Measurements from ENCODE around the gene CCDC15.
"Not testable (repeated sequence)": the region's sequence is repeated elsewhere in the genome, so short reads cannot be mapped to it uniquely, and the experiment has no call there.

Gene CCDC15

GRCh38 chr11:125005491-125005890 is 51.5 kb downstream of the CCDC15 start:
- TF ChIP-seq, protein P1, sequence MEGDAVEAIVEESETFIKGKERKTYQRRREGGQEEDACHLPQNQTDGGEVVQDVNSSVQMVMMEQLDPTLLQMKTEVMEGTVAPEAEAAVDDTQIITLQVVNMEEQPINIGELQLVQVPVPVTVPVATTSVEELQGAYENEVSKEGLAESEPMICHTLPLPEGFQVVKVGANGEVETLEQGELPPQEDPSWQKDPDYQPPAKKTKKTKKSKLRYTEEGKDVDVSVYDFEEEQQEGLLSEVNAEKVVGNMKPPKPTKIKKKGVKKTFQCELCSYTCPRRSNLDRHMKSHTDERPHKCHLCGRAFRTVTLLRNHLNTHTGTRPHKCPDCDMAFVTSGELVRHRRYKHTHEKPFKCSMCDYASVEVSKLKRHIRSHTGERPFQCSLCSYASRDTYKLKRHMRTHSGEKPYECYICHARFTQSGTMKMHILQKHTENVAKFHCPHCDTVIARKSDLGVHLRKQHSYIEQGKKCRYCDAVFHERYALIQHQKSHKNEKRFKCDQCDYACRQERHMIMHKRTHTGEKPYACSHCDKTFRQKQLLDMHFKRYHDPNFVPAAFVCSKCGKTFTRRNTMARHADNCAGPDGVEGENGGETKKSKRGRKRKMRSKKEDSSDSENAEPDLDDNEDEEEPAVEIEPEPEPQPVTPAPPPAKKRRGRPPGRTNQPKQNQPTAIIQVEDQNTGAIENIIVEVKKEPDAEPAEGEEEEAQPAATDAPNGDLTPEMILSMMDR (IDR thresholded peaks at IDR 0.05), result no peak
- H3K4me3 ChIP-seq (ENCODE audit: low read depth, low read length), result no peak overlapping the region
- no peak overlapping the region for H3K4me2 ChIP-seq (ENCODE audit: low read length)
- no peak overlapping the region for H2AFZ ChIP-seq
- H3K9me3 ChIP-seq (ENCODE audit: control insufficient read depth, low read length), result no peaks in the 10 kb centered on the region
- H3K4me1 ChIP-seq, result no peaks in the 10 kb centered on the region
- no peaks in the 10 kb centered on the region for H3K79me2 ChIP-seq
- H3K9ac ChIP-seq, result no peak overlapping the region
- H3K36me3 ChIP-seq (ENCODE audit: control insufficient read depth, insufficient read depth, low read length), result no peaks in the 10 kb centered on the region
- H3K27ac ChIP-seq, result no peak overlapping the region
- H3K27me3 ChIP-seq (ENCODE audit: control insufficient read depth, insufficient read depth, low read length), result no peaks in the 10 kb centered on the region

DNA sequence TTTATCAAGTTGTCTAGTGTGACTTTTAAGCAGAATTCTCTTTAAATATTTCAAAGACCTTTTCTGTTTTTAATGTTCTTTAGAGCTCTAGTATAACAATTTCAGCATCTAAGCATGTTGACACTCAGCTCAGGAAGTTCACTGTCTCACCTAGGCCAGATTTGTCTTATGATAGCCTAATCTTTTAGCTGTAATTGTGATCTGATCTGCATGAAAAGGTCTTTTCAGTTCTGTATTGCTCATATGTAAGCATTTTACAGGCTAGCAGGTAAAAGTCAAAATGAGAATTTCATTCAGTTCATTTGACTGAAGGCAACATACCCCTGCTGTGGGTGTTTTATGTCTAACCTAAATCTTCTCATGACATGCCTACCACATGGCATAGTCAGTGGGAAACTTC is 62.4 kb downstream of the CCDC15 start:
- no peaks in the 10 kb centered on the region for H3K36me3 ChIP-seq (ENCODE audit: control insufficient read depth, insufficient read depth, low read length)
- no peak overlapping the region for H3K27ac ChIP-seq
- H3K4me1 ChIP-seq, result no peaks in the 10 kb centered on the region
- TF ChIP-seq, protein P1 (IDR thresholded peaks at IDR 0.05), result no peak
- no peak overlapping the region for H3K4me3 ChIP-seq (ENCODE audit: low read depth, low read length)
- no peak overlapping the region for H2AFZ ChIP-seq
- H3K79me2 ChIP-seq, result no peaks in the 10 kb centered on the region
- H3K4me2 ChIP-seq (ENCODE audit: low read length), result no peak overlapping the region
- no peaks in the 10 kb centered on the region for H3K27me3 ChIP-seq (ENCODE audit: control insufficient read depth, insufficient read depth, low read length)
- no peak overlapping the region for H3K9ac ChIP-seq
- H3K9me3 ChIP-seq (ENCODE audit: control insufficient read depth, low read length), result no peaks in the 10 kb centered on the region

GRCh38 chr11:125020342-125020741 is 66.3 kb downstream of the CCDC15 start:
- Histone ChIP-seq H2AFZ (no peak overlapping the region), H3K79me2 (no peaks in the 10 kb centered on the region), H3K4me3 (ENCODE audit: low read depth, low read length) (no peak overlapping the region), H3K9me3 (ENCODE audit: control insufficient read depth, low read length) (no peaks in the 10 kb centered on the region), H3K36me3 (ENCODE audit: control insufficient read depth, insufficient read depth, low read length) (no peaks in the 10 kb centered on the region), H3K27me3 (ENCODE audit: control insufficient read depth, insufficient read depth, low read length) (no peaks in the 10 kb centered on the region), H3K4me1 (no peaks in the 10 kb centered on the region), H3K27ac (no peak overlapping the region), H3K4me2 (ENCODE audit: low read length) (no peak overlapping the region), H3K9ac (no peak overlapping the region)
- TF ChIP-seq, protein P1 (IDR thresholded peaks at IDR 0.05), result no peak

GRCh38 chr11:125022551-125022950 is 68.5 kb downstream of the CCDC15 start:
- no peaks in the 10 kb centered on the region for H3K36me3 ChIP-seq (ENCODE audit: control insufficient read depth, insufficient read depth, low read length)
- TF ChIP-seq, protein P1 (IDR thresholded peaks at IDR 0.05), result no peak
- H3K9me3 ChIP-seq (ENCODE audit: control insufficient read depth, low read length), result no peaks in the 10 kb centered on the region
- H2AFZ ChIP-seq, result no peak overlapping the region
- H3K27ac ChIP-seq, result no peak overlapping the region
- H3K9ac ChIP-seq, result no peak overlapping the region
- no peak overlapping the region for H3K4me3 ChIP-seq (ENCODE audit: low read depth, low read length)
- no peak overlapping the region for H3K4me2 ChIP-seq (ENCODE audit: low read length)
- no peaks in the 10 kb centered on the region for H3K27me3 ChIP-seq (ENCODE audit: control insufficient read depth, insufficient read depth, low read length)
- H3K4me1 ChIP-seq, result no peaks in the 10 kb centered on the region
- no peaks in the 10 kb centered on the region for H3K79me2 ChIP-seq

- TF ChIP-seq, protein P1 (IDR thresholded peaks at IDR 0.05), result no peak
- H2AFZ ChIP-seq, result no peak overlapping the region
- no peak overlapping the region for H3K9ac ChIP-seq
- no peaks in the 10 kb centered on the region for H3K36me3 ChIP-seq (ENCODE audit: control insufficient read depth, insufficient read depth, low read length)
- no peaks in the 10 kb centered on the region for H3K4me1 ChIP-seq
- H3K4me3 ChIP-seq (ENCODE audit: low read depth, low read length), result no peak overlapping the region
- no peak overlapping the region for H3K4me2 ChIP-seq (ENCODE audit: low read length)
- no peaks in the 10 kb centered on the region for H3K79me2 ChIP-seq
- H3K9me3 ChIP-seq (ENCODE audit: control insufficient read depth, low read length), result no peaks in the 10 kb centered on the region
- H3K27me3 ChIP-seq (ENCODE audit: control insufficient read depth, insufficient read depth, low read length), result no peaks in the 10 kb centered on the region
- H3K27ac ChIP-seq, result no peak overlapping the region
These were observed 72.0 kb downstream of the CCDC15 start for GRCh38 chr11:125025968-125026367.

DNA sequence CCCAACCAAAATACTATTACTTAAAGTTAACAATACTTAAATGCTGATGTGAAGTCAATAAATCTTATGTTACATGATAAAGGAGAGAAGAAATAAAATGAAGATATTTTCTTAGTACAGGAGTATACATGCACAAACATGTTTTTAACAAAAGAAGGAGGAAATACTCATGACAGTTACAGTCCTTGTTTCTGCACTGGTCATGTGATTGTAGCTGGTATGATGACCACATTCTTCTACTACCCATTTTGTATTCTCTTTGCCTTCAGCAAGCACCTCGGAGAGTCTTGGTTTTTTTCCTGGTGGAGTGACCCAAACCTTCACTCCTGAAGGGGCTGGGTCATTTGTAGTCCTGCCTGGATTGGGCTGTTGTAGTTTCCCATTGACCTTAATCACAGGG is 75.4 kb downstream of the CCDC15 start:
- H3K36me3 ChIP-seq (ENCODE audit: control insufficient read depth, insufficient read depth, low read length); H3K27ac ChIP-seq; H3K9me3 ChIP-seq (ENCODE audit: control insufficient read depth, low read length); H3K27me3 ChIP-seq (ENCODE audit: control insufficient read depth, insufficient read depth, low read length); H3K4me2 ChIP-seq (ENCODE audit: low read length); H3K9ac ChIP-seq; H2AFZ ChIP-seq; H3K4me1 ChIP-seq; H3K79me2 ChIP-seq; H3K4me3 ChIP-seq (ENCODE audit: low read depth, low read length): not testable (repeated sequence)
